HG02970 (cell line): ENCODE results near the gene RHBG.

ENCODE experiments used
- ATAC-seq: cut with Tn5 transposase; IDR thresholded peaks from one replicate; pipeline ENCODE4 v1.9.1; 2021; ENCODE audit warnings: mild to moderate bottlenecking, moderate library complexity, moderate number of reproducible peaks; ENCODE audit not compliant: unreplicated experiment, low FRiP score

The RHBG gene

GRCh38 chr1:156402331-156403020 is 33.5 kb downstream of the RHBG start:
- ATAC-seq: no peak

GRCh38 chr1:156405670-156406069 is 36.7 kb downstream of the RHBG start:
- no peak for ATAC-seq

GRCh38 chr1:156406251-156406650 is 37.2 kb downstream of the RHBG start:
- ATAC-seq: no peak

- no peak for ATAC-seq
These were observed 38.3 kb downstream of the RHBG start for GRCh38 chr1:156407344-156407743.

GRCh38 chr1:156407760-156408159 is 38.7 kb downstream of the RHBG start:
- no peak for ATAC-seq

GRCh38 chr1:156409439-156409838 is 40.4 kb downstream of the RHBG start:
- ATAC-seq: no peak

- ATAC-seq: no peak
These were observed 41.2 kb downstream of the RHBG start for GRCh38 chr1:156410238-156410637.

- ATAC-seq: no peak
These were observed 41.7 kb downstream of the RHBG start for GRCh38 chr1:156410740-156411139.

- no peak for ATAC-seq
These were observed 43.8 kb downstream of the RHBG start for GRCh38 chr1:156412653-156413321.

- ATAC-seq: no peak
These were observed 44.6 kb downstream of the RHBG start for GRCh38 chr1:156413391-156414246.

GRCh38 chr1:156414461-156415064 is 45.6 kb downstream of the RHBG start:
- ATAC-seq: no peak

- no peak for ATAC-seq
These were observed 48.0 kb downstream of the RHBG start for GRCh38 chr1:156416993-156417392.

GRCh38 chr1:156417401-156418020 is 48.5 kb downstream of the RHBG start:
- ATAC-seq: no peak

GRCh38 chr1:156418416-156419070 is 49.5 kb downstream of the RHBG start:
- no peak for ATAC-seq

- no peak for ATAC-seq
These were observed 50.8 kb downstream of the RHBG start for GRCh38 chr1:156419854-156420204.

- ATAC-seq: no peak
These were observed 51.4 kb downstream of the RHBG start for GRCh38 chr1:156420205-156421061.

- no peak for ATAC-seq
These were observed 52.3 kb downstream of the RHBG start for GRCh38 chr1:156421062-156421938.

GRCh38 chr1:156421939-156422601 is 53.1 kb downstream of the RHBG start:
- no peak for ATAC-seq
